Loucy (cell line): ENCODE data around the gene ABHD17A.

Experiments
- H2AFZ ChIP-seq: fragments of 200-600 bp; sonication (generic); 2 replicates; pipeline ENCODE4 v1.6.0; 2016; ENCODE audit warnings: antibody characterized with exemption, mild to moderate bottlenecking, low read length, moderate library complexity
- H3F3A ChIP-seq: fragments of 200-600 bp; 2 replicates; pipeline ENCODE4 v1.6.0; 2016; ENCODE audit warnings: antibody characterized with exemption, low read depth, mild to moderate bottlenecking
- H3K27me3 ChIP-seq: fragments of 200-600 bp; sonication (generic); 2 replicates; pipeline ENCODE4 v1.6.1; 2014; ENCODE audit warnings: low read length, mild to moderate bottlenecking; ENCODE audit not compliant: insufficient read depth, poor library complexity, severe bottlenecking
- H3K36me3 ChIP-seq: fragments of 200-600 bp; sonication (generic); 2 replicates; pipeline ENCODE4 v1.6.1; 2016; ENCODE audit warnings: low read length; ENCODE audit not compliant: insufficient read depth
- H3K4me1 ChIP-seq: fragments of 200-600 bp; sonication (generic); 2 replicates; pipeline ENCODE4 v1.5.1; 2014; ENCODE audit warnings: low read length, mild to moderate bottlenecking; ENCODE audit not compliant: insufficient read depth, poor library complexity, severe bottlenecking
- H3K4me2 ChIP-seq: fragments of 200-600 bp; sonication (generic); 2 replicates; pipeline ENCODE4 v1.6.0; 2014; ENCODE audit warnings: antibody characterized with exemption, low read length, low read depth, mild to moderate bottlenecking; ENCODE audit not compliant: poor library complexity, severe bottlenecking
- H3K4me3 ChIP-seq: fragments of 200-600 bp; sonication (generic); 2 replicates; pipeline ENCODE4 v1.5.1; 2014; ENCODE audit warnings: low read length, mild to moderate bottlenecking, mixed read lengths; ENCODE audit not compliant: poor library complexity, severe bottlenecking
- H3K79me2 ChIP-seq: fragments of 200-600 bp; sonication (generic); 2 replicates; pipeline ENCODE4 v1.6.1; 2014; ENCODE audit warnings: low read length; ENCODE audit not compliant: insufficient read depth
- H3K9ac ChIP-seq: fragments of 200-600 bp; sonication (generic); 2 replicates; pipeline ENCODE4 v1.6.0; 2014; ENCODE audit warnings: mild to moderate bottlenecking, low read depth, low read length, moderate library complexity; ENCODE audit not compliant: poor library complexity, severe bottlenecking
- H3K9me2 ChIP-seq: fragments of 200-600 bp; sonication (generic); replicated peaks from 2 replicates; pipeline ENCODE4 v1.6.1; 2016; ENCODE audit warnings: low read depth, low read length, mixed read lengths
- H3K9me3 ChIP-seq: fragments of 200-600 bp; sonication (generic); 2 replicates; pipeline ENCODE4 v1.6.1; 2014; ENCODE audit warnings: mild to moderate bottlenecking, antibody characterized with exemption, low read length, low read depth; ENCODE audit not compliant: insufficient read depth
- H4K20me1 ChIP-seq: fragments of 200-600 bp; sonication (generic); 2 replicates; pipeline ENCODE4 v1.6.0; 2014; ENCODE audit warnings: antibody characterized with exemption, low read length, mild to moderate bottlenecking; ENCODE audit not compliant: insufficient read depth, poor library complexity, severe bottlenecking
- CTCF ChIP-seq: fragments of 200-600 bp; sonication (generic); conservative IDR thresholded peaks from 2 replicates; pipeline ENCODE4 v1.5.1; 2014; ENCODE audit warnings: mild to moderate bottlenecking, antibody characterized with exemption, low read length
- EZH2phosphoT487 ChIP-seq: fragments of 200-600 bp; IDR thresholded peaks from 2 replicates; pipeline ENCODE4 v1.6.1; 2018; ENCODE audit warnings: antibody characterized with exemption, mild to moderate bottlenecking, moderate library complexity, borderline replicate concordance

The ABHD17A gene

GRCh38 chr19:1884719-1885334 lies 469 bp downstream of the ABHD17A start:
- peak overlapping the region; percentile 85 for H3K9ac ChIP-seq
- H3K9me3 ChIP-seq = no peaks in the 10 kb centered on the region
- H3F3A ChIP-seq = no peaks in the 10 kb centered on the region
- H3K36me3 ChIP-seq = no peaks in the 10 kb centered on the region
- peaks cover 32% of the 10 kb centered on the region for H3K4me1 ChIP-seq
- H3K79me2 ChIP-seq = peaks cover 48% of the 10 kb centered on the region
- TF ChIP-seq CTCF = no peak
- no peak for TF ChIP-seq EZH2phosphoT487
- peak overlapping the region; percentile 84 for H3K4me2 ChIP-seq
- H4K20me1 ChIP-seq = peaks cover 38% of the 10 kb centered on the region
- H2AFZ ChIP-seq = no peak overlapping the region
- H3K9me2 ChIP-seq = no peaks in the 10 kb centered on the region
- no peaks in the 10 kb centered on the region for H3K27me3 ChIP-seq
- H3K4me3 ChIP-seq = peak overlapping the region; percentile 97

GRCh38 chr19:1884291-1884718 lies 991 bp downstream of the ABHD17A start:
- peak overlapping the region; percentile 84 for H3K4me2 ChIP-seq
- H2AFZ ChIP-seq = no peak overlapping the region
- H4K20me1 ChIP-seq = peaks cover 38% of the 10 kb centered on the region
- no peaks in the 10 kb centered on the region for H3K9me3 ChIP-seq
- H3K79me2 ChIP-seq = peaks cover 48% of the 10 kb centered on the region
- H3K9me2 ChIP-seq = no peaks in the 10 kb centered on the region
- H3K27me3 ChIP-seq = no peaks in the 10 kb centered on the region
- no peaks in the 10 kb centered on the region for H3F3A ChIP-seq
- H3K4me3 ChIP-seq = peak overlapping the region; percentile 97
- H3K9ac ChIP-seq = peak overlapping the region; percentile 85
- H3K36me3 ChIP-seq = no peaks in the 10 kb centered on the region
- peaks cover 32% of the 10 kb centered on the region for H3K4me1 ChIP-seq
- TF ChIP-seq EZH2phosphoT487 (no peak), CTCF (no peak)

- H3K79me2 ChIP-seq = peaks cover 48% of the 10 kb centered on the region
- no peak overlapping the region for H2AFZ ChIP-seq
- no peaks in the 10 kb centered on the region for H3K9me3 ChIP-seq
- peaks cover 38% of the 10 kb centered on the region for H4K20me1 ChIP-seq
- TF ChIP-seq CTCF (no peak), EZH2phosphoT487 (no peak)
- H3F3A ChIP-seq = no peaks in the 10 kb centered on the region
- H3K27me3 ChIP-seq = no peaks in the 10 kb centered on the region
- H3K4me2 ChIP-seq = peak overlapping the region; percentile 84
- H3K9me2 ChIP-seq = no peaks in the 10 kb centered on the region
- H3K9ac ChIP-seq = peak overlapping the region; percentile 85
- H3K4me1 ChIP-seq = peaks cover 32% of the 10 kb centered on the region
- no peaks in the 10 kb centered on the region for H3K36me3 ChIP-seq
- H3K4me3 ChIP-seq = peak overlapping the region; percentile 97
Measured at GRCh38 chr19:1883784-1884183, 1.5 kb downstream of the ABHD17A start.
